CD4-positive, alpha-beta T cell (primary cell): ENCODE results near the gene CCL11. TPM values are rescaled to one million over a fixed set of nuclear protein-coding genes. Genes with fewer than 3 reads are reported as not detected.

Experiments used
- ATAC-seq: fragments of 200-7000 bp; cut with Tn5 transposase; one replicate; pipeline ENCODE4 v1.10.0; 2022; ENCODE audit warnings: mild to moderate bottlenecking; ENCODE audit not compliant: poor library complexity
- CTCF ChIA-PET: fragments of 350-600 bp; sonication (Branson Sonifier 250); formaldehyde crosslinking; loops from one replicate; lab custom pipeline; 2021; ENCODE audit warnings: antibody characterized with exemption, inconsistent platforms; lab: Charles Lee
- POLR2A ChIA-PET: fragments of 350-600 bp; sonication (Branson Sonifier 250); formaldehyde crosslinking; loops from one replicate; lab custom pipeline; 2021; ENCODE audit warnings: antibody characterized with exemption, inconsistent platforms; lab: Charles Lee
- DNase-seq, 14 experiments: peaks; one replicate each; pipeline ENCODE4 v3.0.0-alpha.2; 2013 to 2020; ENCODE audit warnings: mixed read lengths in 2 of 14
- H3K27ac ChIP-seq, 2 donors: one replicate each; pipeline versions ENCODE4 v1.5.1 to v1.7.0; 2013; ENCODE audit warnings: low read length in 2 of 2, low read depth in 1 of 2, mild to moderate bottlenecking in 1 of 2
- H3K27me3 ChIP-seq, 2 experiments: 1 replicate in 1 of 2; 2 replicates in 1 of 2; pipeline versions ENCODE4 v1.6.1 to v1.7.0; 2013; ENCODE audit warnings: low read length in 2 of 2, control low read depth in 1 of 2, mild to moderate bottlenecking in 1 of 2, moderate library complexity in 1 of 2; ENCODE audit not compliant: insufficient read depth in 2 of 2, control insufficient read depth in 1 of 2
- H3K36me3 ChIP-seq: one replicate; pipeline ENCODE4 v1.6.1; 2013; ENCODE audit warnings: low read length, control low read depth; ENCODE audit not compliant: insufficient read depth
- H3K4me1 ChIP-seq: one replicate; pipeline ENCODE4 v1.6.1; 2013; ENCODE audit warnings: low read length, control low read depth; ENCODE audit not compliant: insufficient read depth
- H3K4me3 ChIP-seq: one replicate; pipeline ENCODE4 v1.5.1; 2013; ENCODE audit warnings: mild to moderate bottlenecking, low read length, moderate library complexity
- H3K9me3 ChIP-seq, 2 experiments: 1 replicate in 1 of 2; 2 replicates in 1 of 2; pipeline versions ENCODE4 v1.6.1 to v1.7.0; 2013; ENCODE audit warnings: low read length in 2 of 2, mild to moderate bottlenecking in 2 of 2, control low read depth in 1 of 2, moderate library complexity in 1 of 2; ENCODE audit not compliant: control insufficient read depth in 1 of 2, insufficient read depth in 1 of 2
- H3K27ac Mint-ChIP-seq: one replicate; pipeline ENCODE4 v1.8.0; 2020; ENCODE audit warnings: mixed read lengths
- H3K27me3 Mint-ChIP-seq: one replicate; pipeline ENCODE4 v1.8.0; 2021; ENCODE audit warnings: mixed read lengths
- H3K36me3 Mint-ChIP-seq: one replicate; pipeline ENCODE4 v1.8.0; 2021; ENCODE audit warnings: low read depth, mixed read lengths
- H3K4me1 Mint-ChIP-seq: one replicate; pipeline ENCODE4 v1.8.0; 2021; ENCODE audit warnings: low read depth, mixed read lengths
- H3K4me3 Mint-ChIP-seq: one replicate; pipeline ENCODE4 v1.8.0; 2020; ENCODE audit warnings: mild to moderate bottlenecking, mixed read lengths
- H3K9me3 Mint-ChIP-seq: one replicate; pipeline ENCODE4 v1.8.0; 2020; ENCODE audit warnings: mixed read lengths
- CTCF ChIP-seq: fragments of 200-600 bp; IDR thresholded peaks from one replicate; pipeline ENCODE4 v1.8.0; 2022; ENCODE audit warnings: antibody characterized with exemption, mild to moderate bottlenecking
- intact Hi-C, 2 experiments: fragments of 100-400 bp; cut with DNase I in 1 of 2; cut with micrococcal nuclease in 1 of 2; formaldehyde crosslinking; loops; one replicate each; pipeline versions ENCODE4 v1.15.1 to v1.9.0; 2023 to 2025; cut with DNase I, micrococcal nuclease
- total RNA-seq, 174 experiments: library from RNA in 2 of 174; stranded (reverse) in 2 of 174; gene quantifications; one replicate each; pipeline ENCODE4 v1.2.3 and lab custom pipeline; 2021 to 2026

Gene CCL11
- total RNA-seq, 2 experiments from 2014 or later, result not detected

- DNase-seq, result no peak
- Mint-ChIP-seq H3K36me3 (no peaks in the 10 kb centered on the region), H3K9me3 (no peaks in the 10 kb centered on the region), H3K4me3 (no peak overlapping the region), H3K27ac (no peak overlapping the region), H3K4me1 (no peaks in the 10 kb centered on the region), H3K27me3 (peaks cover 43% of the 10 kb centered on the region)
- no peak for TF ChIP-seq CTCF
- intact Hi-C loops, result no loop called here
- CTCF ChIA-PET, result no interaction called here
- POLR2A ChIA-PET, result no interaction called here
- Histone ChIP-seq H3K4me3 (no peak overlapping the region), H3K27ac (no peak overlapping the region), H3K36me3 (no peaks in the 10 kb centered on the region), H3K9me3 (no peaks in the 10 kb centered on the region), H3K4me1 (no peaks in the 10 kb centered on the region), H3K27me3 (peaks cover 2 to 17% of the 10 kb centered on the region in 2 experiments)
- ATAC-seq, result no peak
Observed at GRCh38 chr17:34261568-34262337, 23.8 kb upstream of the CCL11 start.

- Mint-ChIP-seq H3K4me1 (no peaks in the 10 kb centered on the region), H3K27ac (no peak overlapping the region), H3K36me3 (no peaks in the 10 kb centered on the region), H3K9me3 (no peaks in the 10 kb centered on the region), H3K27me3 (peaks cover 44% of the 10 kb centered on the region), H3K4me3 (no peak overlapping the region)
- POLR2A ChIA-PET, result no interaction called here
- DNase-seq (no peak), ATAC-seq (no peak)
- no peak for TF ChIP-seq CTCF
- Histone ChIP-seq H3K4me3 (no peak overlapping the region), H3K36me3 (no peaks in the 10 kb centered on the region), H3K27ac (no peak overlapping the region), H3K27me3 (peaks cover 5 to 17% of the 10 kb centered on the region in 2 experiments), H3K4me1 (no peaks in the 10 kb centered on the region), H3K9me3 (no peaks in the 10 kb centered on the region)
- CTCF ChIA-PET, result interaction anchor here (1.2 kb wide), 1 partner anchor 10 kb away, joined by 4 read pairs; no protein-coding TSS in a partner anchor
- intact Hi-C loops, result no loop called here
Observed at GRCh38 chr17:34265711-34266110, 19.8 kb upstream of the CCL11 start.

GRCh38 chr17:34269969-34270368 lies 15.6 kb upstream of the CCL11 start, which contains the start of gene CCL7:
Gene CCL7, plus strand, starts transcription at chr17:34270221. Its CDS starts 70 bp downstream, at chr17:34270291.
- Mint-ChIP-seq H3K36me3 (no peaks in the 10 kb centered on the region), H3K27ac (no peak within 1 kb of the TSS), H3K9me3 (no peaks in the 10 kb centered on the region), H3K27me3 (peaks cover 68% of the 10 kb centered on the region), H3K4me3 (no peak within 1 kb of the TSS), H3K4me1 (no peaks in the 10 kb centered on the region)
- no peak for TF ChIP-seq CTCF
- Histone ChIP-seq H3K4me1 (no peaks in the 10 kb centered on the region), H3K9me3 (no peaks in the 10 kb centered on the region), H3K36me3 (no peaks in the 10 kb centered on the region), H3K27ac (no peak within 1 kb of the TSS), H3K4me3 (no peak within 1 kb of the TSS), H3K27me3 (peaks cover 16 to 28% of the 10 kb centered on the region in 2 experiments)
- ATAC-seq (no peak), DNase-seq (no peak)
- ChIA-PET POLR2A (no interaction called here), CTCF (no interaction called here)
- intact Hi-C loops, result no loop called here
